ENCODE results near the gene INAFM2. TPM values are rescaled to one million over a fixed set of nuclear protein-coding genes. Genes with fewer than 3 reads are reported as not detected.

The INAFM2 gene
- total and polyA plus RNA-seq, 2 experiments from 2014 or later: 18.1 to 32.7 TPM

GRCh38 chr15:40300771-40301170 is 22.7 kb upstream of the INAFM2 start (continued):
- TF ChIP-seq ZNF462 (CRISPR knock-in tag; IDR thresholded peaks at IDR 0.05) (no peak), ZNF331 (CRISPR knock-in tag; IDR thresholded peaks at IDR 0.05; ENCODE audit: low read depth) (no peak), ZNF114 (CRISPR knock-in tag; IDR thresholded peaks at IDR 0.05) (no peak), POLR2AphosphoS5 (IDR thresholded peaks at IDR 0.05; ENCODE audit: low read depth) (no peak), CTCF (conservative IDR thresholded peaks at IDR 0.05; ENCODE audit: low read depth in 2 of 2) (no peak), EZH2phosphoT487 (IDR thresholded peaks at IDR 0.05; ENCODE audit: unreplicated experiment) (no peak), JUNB (IDR thresholded peaks at IDR 0.05; ENCODE audit: unreplicated experiment) (no peak), EZH2 (IDR thresholded peaks at IDR 0.05; ENCODE audit: low read depth, unreplicated experiment) (no peak)

Measured in GM23338 (cell line).